Liver (tissue), 9 donors: ENCODE data around the gene PKP4. TPM values are rescaled to one million over a fixed set of nuclear protein-coding genes. Genes with fewer than 3 reads are reported as not detected.
"Not testable (repeated sequence)": the region's sequence is repeated elsewhere in the genome, so short reads cannot be mapped to it uniquely, and the experiment has no call there.

Experiments used
- DNase-seq: peaks from one replicate; pipeline ENCODE4 v3.0.0-alpha.2; 2017; ENCODE audit warnings: low spot score
- H3K27ac ChIP-seq, 2 donors: one replicate each; pipeline ENCODE4 v1.7.0; 2013; ENCODE audit warnings: inconsistent platforms in 2 of 2, low read length in 2 of 2, control low read depth in 1 of 2, low read depth in 1 of 2, mild to moderate bottlenecking in 1 of 2
- H3K27me3 ChIP-seq, 4 donors: one replicate each; pipeline versions ENCODE4 v1.6.1 to v1.7.0; 2013; ENCODE audit warnings: low read length in 3 of 4, inconsistent platforms in 1 of 4, mild to moderate bottlenecking in 1 of 4, moderate library complexity in 1 of 4; ENCODE audit not compliant: control insufficient read depth in 4 of 4, insufficient read depth in 4 of 4
- H3K36me3 ChIP-seq, 4 donors: one replicate each; pipeline versions ENCODE4 v1.6.1 to v1.7.0; 2013; ENCODE audit warnings: low read length in 3 of 4, mild to moderate bottlenecking in 3 of 4, low read depth in 1 of 4, moderate library complexity in 1 of 4; ENCODE audit not compliant: control insufficient read depth in 4 of 4, insufficient read depth in 3 of 4
- H3K4me1 ChIP-seq, 4 donors: one replicate each; pipeline versions ENCODE4 v1.6.1 to v1.7.0; 2013; ENCODE audit warnings: low read length in 3 of 4, mild to moderate bottlenecking in 3 of 4, moderate library complexity in 1 of 4; ENCODE audit not compliant: control insufficient read depth in 4 of 4, insufficient read depth in 4 of 4
- H3K4me3 ChIP-seq, 3 donors: one replicate each; pipeline versions ENCODE4 v1.6.1 to v1.7.0; 2013; ENCODE audit warnings: low read length in 3 of 3, control low read depth in 1 of 3, low read depth in 1 of 3, mild to moderate bottlenecking in 1 of 3
- H3K9ac ChIP-seq, 2 donors: one replicate each; pipeline ENCODE4 v1.7.0; 2013; ENCODE audit warnings: low read length in 2 of 2, mild to moderate bottlenecking in 2 of 2, moderate library complexity in 2 of 2, control low read depth in 1 of 2, low read depth in 1 of 2
- H3K9me3 ChIP-seq, 4 donors: one replicate each; pipeline versions ENCODE4 v1.6.1 to v1.7.0; 2013; ENCODE audit warnings: low read length in 3 of 4; ENCODE audit not compliant: control insufficient read depth in 4 of 4
- EGR1 ChIP-seq, 2 donors: IDR thresholded peaks; 2 replicates each; pipeline ENCODE4 v1.6.1; 2016 to 2018; ENCODE audit warnings: antibody characterized with exemption in 2 of 2, low read depth in 2 of 2
- FOXA2 ChIP-seq: IDR thresholded peaks from 2 replicates; pipeline ENCODE4 v1.6.1; 2016; ENCODE audit warnings: antibody characterized with exemption
- GABPA ChIP-seq, 2 donors: IDR thresholded peaks in 1 of 2; conservative IDR thresholded peaks in 1 of 2; 2 replicates each; pipeline ENCODE4 v1.6.1; 2016; ENCODE audit warnings: antibody characterized with exemption in 2 of 2, mild to moderate bottlenecking in 1 of 2, moderate library complexity in 1 of 2
- HNF4A ChIP-seq, 2 donors: conservative IDR thresholded peaks; 2 replicates each; pipeline ENCODE4 v1.6.1; 2016; ENCODE audit warnings: antibody characterized with exemption in 2 of 2, mild to moderate bottlenecking in 2 of 2
- HNF4G ChIP-seq: IDR thresholded peaks from 2 replicates; pipeline ENCODE4 v1.6.1; 2016; ENCODE audit warnings: antibody characterized with exemption
- JUND ChIP-seq, 2 donors: IDR thresholded peaks; 2 replicates each; pipeline ENCODE4 v1.6.1; 2016; ENCODE audit warnings: antibody characterized with exemption in 2 of 2
- NR2F2 ChIP-seq: IDR thresholded peaks from 2 replicates; pipeline ENCODE4 v1.6.1; 2016; ENCODE audit warnings: antibody characterized with exemption
- REST ChIP-seq: IDR thresholded peaks from 2 replicates; pipeline ENCODE4 v1.6.1; 2016; ENCODE audit warnings: antibody characterized with exemption, mild to moderate bottlenecking
- RXRA ChIP-seq, 2 donors: IDR thresholded peaks; 2 replicates each; pipeline ENCODE4 v1.6.1; 2017 to 2018; ENCODE audit warnings: antibody characterized with exemption in 2 of 2, mild to moderate bottlenecking in 1 of 2
- SP1 ChIP-seq: IDR thresholded peaks from 2 replicates; pipeline ENCODE4 v1.6.1; 2018; ENCODE audit warnings: antibody characterized with exemption, mild to moderate bottlenecking
- YY1 ChIP-seq: IDR thresholded peaks from 2 replicates; pipeline ENCODE4 v1.6.1; 2016; ENCODE audit warnings: antibody characterized with exemption, mild to moderate bottlenecking
- ZBTB33 ChIP-seq: IDR thresholded peaks from 2 replicates; pipeline ENCODE4 v1.6.1; 2016; ENCODE audit warnings: antibody characterized with exemption
- WGBS: extraction: QIAGEN DNeasy Blood & Tissue Kit; methylation state at CpG from one replicate; pipeline ENCODE4 v1.1.7; 2013; 5-methylcytosine and 5-hydroxymethylcytosine counted together
- polyA plus RNA-seq, 2 donors: library from polyadenylated mRNA; stranded (reverse) in 1 of 2; unstranded in 1 of 2; fragments of 200-250 nt in 1 of 2; fragments of >200 nt in 1 of 2; fragmentation: Nextera tagmentation in 1 of 2; extraction: Ambion mirVana in 1 of 2; gene quantifications; one replicate each; pipeline versions ENCODE4 v1.2.1 to v1.2.3, GENCODE V29; 2013 to 2015
- total RNA-seq, 2 donors: library from RNA; depleted of rRNA; stranded (reverse); fragments of >200 nt; gene quantifications; one replicate each; pipeline ENCODE4 v1.2.3, GENCODE V29; 2014
- TF ChIP-seq, protein P1 (sequence below): fragments of 150-350 bp; IDR thresholded peaks from 2 replicates; pipeline ENCODE4 v1.5.1; 2017; ENCODE audit warnings: improper control_type of control experiment, low read depth, low read length; ENCODE audit not compliant: missing input control
- donor health status: healthy.
- donor health status: healthy.
- donor health status: healthy.
- donor health status: healthy.
- donor health status: healthy.

PKP4 gene
- total and polyA plus RNA-seq, 4 donors = 7.7 to 33.8 (median 19.0) TPM

DNA sequence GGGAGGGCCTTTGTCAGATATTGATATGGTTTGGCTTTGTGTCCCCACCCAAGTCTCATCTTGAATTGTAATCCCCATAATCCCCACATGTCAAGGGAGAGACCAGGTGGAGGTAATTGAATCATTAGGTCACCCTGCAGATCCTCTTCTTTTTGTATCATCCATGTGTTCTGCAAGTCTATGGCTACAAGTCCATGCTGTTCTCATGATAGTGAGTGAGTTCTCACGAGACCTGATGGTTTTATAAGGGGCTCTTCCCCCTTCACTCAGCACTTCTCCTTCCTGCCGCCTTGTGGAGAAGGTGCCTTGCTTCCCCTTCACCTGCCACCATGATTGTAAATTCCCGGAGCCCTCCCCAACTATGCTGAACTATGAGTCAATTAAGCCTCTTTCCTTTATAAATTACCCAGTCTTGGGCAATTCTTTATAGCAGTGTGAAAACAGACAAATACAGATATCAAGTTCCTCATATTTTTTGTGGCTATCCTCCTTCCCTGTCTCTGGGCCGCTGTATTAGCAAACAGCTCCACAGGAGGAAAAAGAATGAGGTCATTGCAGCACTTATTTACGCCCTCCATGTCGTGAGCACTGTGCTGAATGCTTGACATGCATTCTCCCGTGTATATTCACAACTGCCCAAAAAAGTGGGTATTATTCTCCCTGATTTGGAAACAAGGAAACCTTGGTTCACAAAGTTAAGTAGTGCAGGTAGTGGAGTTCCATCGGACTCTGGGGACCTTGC, 248.1 kb downstream of the PKP4 start:
- H3K27ac ChIP-seq, H3K36me3 ChIP-seq, DNase-seq, H3K4me3 ChIP-seq, H3K9me3 ChIP-seq, H3K9ac ChIP-seq, H3K27me3 ChIP-seq, H3K4me1 ChIP-seq: not testable (repeated sequence)
- WGBS = 88% methylated on average over 8 of the region's 8 CpGs

GRCh38 chr2:158712791-158713522, 256.2 kb downstream of the PKP4 start:
- WGBS = 88% methylated on average over 5 of the region's 5 CpGs

DNA sequence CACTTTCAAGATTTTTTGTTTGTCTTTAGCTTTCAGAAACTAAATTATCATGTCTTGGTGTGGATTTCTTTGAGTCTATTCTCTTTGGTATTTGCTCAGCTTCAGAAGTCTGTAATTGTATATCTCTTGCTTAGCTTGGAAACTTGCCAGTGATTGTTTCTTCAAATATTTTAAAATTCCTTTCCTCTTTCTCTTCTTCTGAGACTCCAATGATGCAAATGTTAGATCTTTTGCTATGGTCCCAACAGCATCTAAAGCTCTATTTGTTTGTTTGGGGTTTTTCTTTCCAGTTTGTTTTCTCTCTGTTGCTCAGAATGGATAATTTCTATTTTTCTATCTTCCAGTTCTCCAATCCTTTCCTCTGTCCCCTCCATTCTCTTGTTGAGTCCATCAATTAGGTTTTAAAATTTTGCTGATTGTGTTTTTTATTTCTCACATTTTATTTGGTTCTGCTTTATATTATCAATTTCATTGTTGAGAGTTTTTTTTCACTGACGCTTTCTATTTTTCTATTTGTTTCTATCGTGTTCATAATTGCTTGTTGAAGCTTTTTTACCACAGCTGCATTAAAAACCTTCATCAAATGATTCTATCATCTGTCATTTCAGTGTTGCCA, 256.9 kb downstream of the PKP4 start:
- no peak for TF ChIP-seq ZBTB33
- TF ChIP-seq HNF4G = no peak
- no peak for TF ChIP-seq NR2F2
- no peak for TF ChIP-seq HNF4A (conservative IDR thresholded peaks at IDR 0.05)
- TF ChIP-seq RXRA (IDR thresholded peaks at IDR 0.05) = no peak
- TF ChIP-seq, protein P1, sequence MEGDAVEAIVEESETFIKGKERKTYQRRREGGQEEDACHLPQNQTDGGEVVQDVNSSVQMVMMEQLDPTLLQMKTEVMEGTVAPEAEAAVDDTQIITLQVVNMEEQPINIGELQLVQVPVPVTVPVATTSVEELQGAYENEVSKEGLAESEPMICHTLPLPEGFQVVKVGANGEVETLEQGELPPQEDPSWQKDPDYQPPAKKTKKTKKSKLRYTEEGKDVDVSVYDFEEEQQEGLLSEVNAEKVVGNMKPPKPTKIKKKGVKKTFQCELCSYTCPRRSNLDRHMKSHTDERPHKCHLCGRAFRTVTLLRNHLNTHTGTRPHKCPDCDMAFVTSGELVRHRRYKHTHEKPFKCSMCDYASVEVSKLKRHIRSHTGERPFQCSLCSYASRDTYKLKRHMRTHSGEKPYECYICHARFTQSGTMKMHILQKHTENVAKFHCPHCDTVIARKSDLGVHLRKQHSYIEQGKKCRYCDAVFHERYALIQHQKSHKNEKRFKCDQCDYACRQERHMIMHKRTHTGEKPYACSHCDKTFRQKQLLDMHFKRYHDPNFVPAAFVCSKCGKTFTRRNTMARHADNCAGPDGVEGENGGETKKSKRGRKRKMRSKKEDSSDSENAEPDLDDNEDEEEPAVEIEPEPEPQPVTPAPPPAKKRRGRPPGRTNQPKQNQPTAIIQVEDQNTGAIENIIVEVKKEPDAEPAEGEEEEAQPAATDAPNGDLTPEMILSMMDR = no peak
- TF ChIP-seq REST = no peak
- no peak for TF ChIP-seq GABPA (IDR thresholded peaks at IDR 0.05 in 1 of 2, conservative IDR thresholded peaks at IDR 0.05 in 1 of 2)
- TF ChIP-seq JUND (IDR thresholded peaks at IDR 0.05) = no peak
- no peak for TF ChIP-seq FOXA2
- TF ChIP-seq SP1 = no peak
- 88% methylated on average over 2 of the region's 2 CpGs for WGBS
- Histone ChIP-seq H3K4me3 (no peak overlapping the region), H3K36me3 (no peaks in the 10 kb centered on the region), H3K9ac (no peak overlapping the region), H3K27me3 (no peaks in the 10 kb centered on the region), H3K9me3 (peaks cover 0 to 15% (median under 1%) of the 10 kb centered on the region in 4 donors), H3K27ac (no peak overlapping the region), H3K4me1 (no peaks in the 10 kb centered on the region)
- DNase-seq = no peak

More at GRCh38 chr2:158712791-158713522, 256.2 kb downstream of the PKP4 start:
- DNase-seq = no peak
- Histone ChIP-seq H3K36me3 (no peaks in the 10 kb centered on the region), H3K4me1 (no peaks in the 10 kb centered on the region), H3K27ac (no peak overlapping the region), H3K9ac (no peak overlapping the region), H3K4me3 (no peak overlapping the region), H3K9me3 (peaks cover 0 to 15% (median under 1%) of the 10 kb centered on the region in 4 donors), H3K27me3 (no peaks in the 10 kb centered on the region)
- TF ChIP-seq, protein P1 = no peak
- TF ChIP-seq RXRA (IDR thresholded peaks at IDR 0.05) (no peak), YY1 (no peak), EGR1 (IDR thresholded peaks at IDR 0.05; ENCODE audit: low read depth in 2 of 2) (no peak), FOXA2 (no peak)
